OCI-LY1 (cell line): ENCODE measurements around the gene SAMD14.

Experiments
- H2AFZ ChIP-seq: fragments of 200-600 bp; sonication (generic), shearing (Covaris generic); 2 replicates; pipeline ENCODE4 v1.6.0; 2014; ENCODE audit warnings: antibody characterized with exemption, mild to moderate bottlenecking, low read length
- H3F3A ChIP-seq: fragments of 200-600 bp; sonication (generic), shearing (Covaris generic); 2 replicates; pipeline ENCODE4 v1.6.0; 2014; ENCODE audit warnings: mild to moderate bottlenecking, antibody characterized with exemption, low read length, moderate library complexity; ENCODE audit not compliant: insufficient read depth
- H3K27ac ChIP-seq: fragments of 200-600 bp; sonication (generic); 2 replicates; pipeline ENCODE4 v1.5.1; 2014; ENCODE audit warnings: low read length, mixed run types, mild to moderate bottlenecking, low read depth; ENCODE audit not compliant: poor library complexity, severe bottlenecking
- H3K27me3 ChIP-seq: fragments of 200-600 bp; sonication (generic); 2 replicates; pipeline ENCODE4 v1.6.0; 2014; ENCODE audit warnings: antibody characterized with exemption, mild to moderate bottlenecking, low read length, moderate library complexity; ENCODE audit not compliant: insufficient read depth
- H3K36me3 ChIP-seq: fragments of 200-600 bp; sonication (generic); 2 replicates; pipeline ENCODE4 v1.6.1; 2014; ENCODE audit warnings: mild to moderate bottlenecking, antibody characterized with exemption, low read length, moderate library complexity, mixed read lengths; ENCODE audit not compliant: insufficient read depth
- H3K4me1 ChIP-seq: fragments of 200-600 bp; sonication (generic); 2 replicates; pipeline ENCODE4 v1.5.1; 2014; ENCODE audit warnings: mild to moderate bottlenecking, low read length, moderate library complexity; ENCODE audit not compliant: insufficient read depth, severe bottlenecking
- H3K4me2 ChIP-seq: fragments of 200-600 bp; sonication (generic), shearing (Covaris generic); 2 replicates; pipeline ENCODE4 v1.6.1; 2014; ENCODE audit warnings: low read length
- H3K4me3 ChIP-seq: fragments of 200-600 bp; sonication (generic); 2 replicates; pipeline ENCODE4 v1.5.1; 2014; ENCODE audit warnings: low read length, low read depth, mild to moderate bottlenecking, mixed read lengths; ENCODE audit not compliant: poor library complexity, severe bottlenecking
- H3K79me2 ChIP-seq: fragments of 200-600 bp; shearing (Covaris generic); 2 replicates; pipeline ENCODE4 v1.6.1; 2016; ENCODE audit warnings: mixed run types, low read length, mixed read lengths; ENCODE audit not compliant: insufficient read depth
- H3K9ac ChIP-seq: fragments of 200-600 bp; sonication (generic), shearing (Covaris generic); 2 replicates; pipeline ENCODE4 v1.6.1; 2014; ENCODE audit warnings: mild to moderate bottlenecking, low read length, mixed read lengths
- H3K9me2 ChIP-seq: fragments of 200-600 bp; sonication (generic), shearing (Covaris generic); 2 replicates; pipeline ENCODE4 v1.6.1; 2014; ENCODE audit warnings: low read depth, mild to moderate bottlenecking, low read length, mixed read lengths
- H3K9me3 ChIP-seq: fragments of 200-600 bp; shearing (Covaris generic); 2 replicates; pipeline ENCODE4 v1.6.1; 2014; ENCODE audit warnings: low read length, mixed read lengths
- H4K20me1 ChIP-seq: fragments of 200-600 bp; sonication (generic), shearing (Covaris generic); 2 replicates; pipeline ENCODE4 v1.6.0; 2016; ENCODE audit warnings: mild to moderate bottlenecking, low read length; ENCODE audit not compliant: insufficient read depth
- EZH2 ChIP-seq: fragments of 200-600 bp; sonication (generic), shearing (Covaris generic); IDR thresholded peaks from 2 replicates; pipeline ENCODE4 v1.8.0; 2017; ENCODE audit warnings: borderline replicate concordance, mixed run types, mild to moderate bottlenecking, antibody characterized with exemption, low read length, moderate library complexity, mixed read lengths
- TF ChIP-seq, protein P1 (sequence below): fragments of 200-600 bp; sonication (generic), shearing (Covaris generic); IDR thresholded peaks from 2 replicates; pipeline ENCODE4 v1.5.1; 2017; ENCODE audit warnings: mild to moderate bottlenecking, antibody characterized with exemption, low read length, moderate library complexity, mixed read lengths

SAMD14 gene

DNA sequence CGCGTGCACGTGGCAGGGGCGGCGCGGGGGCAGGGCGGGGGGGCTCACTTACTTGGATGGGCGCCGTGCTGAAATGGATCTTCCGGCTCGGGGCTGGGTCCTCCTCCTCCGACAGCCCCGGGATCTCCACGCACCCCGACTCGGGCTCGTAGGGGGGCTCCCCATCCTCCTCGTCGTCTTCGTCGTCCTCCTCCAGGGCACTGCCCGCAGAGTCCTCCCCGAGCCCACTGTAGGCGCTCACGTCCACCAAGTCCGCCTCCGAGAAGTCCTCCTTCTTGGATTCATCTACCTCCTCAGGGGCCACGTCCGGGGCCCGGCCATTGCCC, 19.1 kb upstream of the SAMD14 start:
- Histone ChIP-seq H3F3A (no peaks in the 10 kb centered on the region), H2AFZ (no peak overlapping the region), H4K20me1 (no peaks in the 10 kb centered on the region), H3K9ac (peak overlapping the region; percentile 93), H3K4me2 (peak overlapping the region; percentile 69), H3K79me2 (no peaks in the 10 kb centered on the region), H3K36me3 (peaks cover 17% of the 10 kb centered on the region), H3K27ac (peak overlapping the region; percentile 70), H3K4me3 (peak overlapping the region; percentile 80), H3K27me3 (no peaks in the 10 kb centered on the region), H3K4me1 (peaks cover 35% of the 10 kb centered on the region), H3K9me2 (no peaks in the 10 kb centered on the region), H3K9me3 (no peaks in the 10 kb centered on the region)
- TF ChIP-seq EZH2 = no peak
- TF ChIP-seq, protein P1, sequence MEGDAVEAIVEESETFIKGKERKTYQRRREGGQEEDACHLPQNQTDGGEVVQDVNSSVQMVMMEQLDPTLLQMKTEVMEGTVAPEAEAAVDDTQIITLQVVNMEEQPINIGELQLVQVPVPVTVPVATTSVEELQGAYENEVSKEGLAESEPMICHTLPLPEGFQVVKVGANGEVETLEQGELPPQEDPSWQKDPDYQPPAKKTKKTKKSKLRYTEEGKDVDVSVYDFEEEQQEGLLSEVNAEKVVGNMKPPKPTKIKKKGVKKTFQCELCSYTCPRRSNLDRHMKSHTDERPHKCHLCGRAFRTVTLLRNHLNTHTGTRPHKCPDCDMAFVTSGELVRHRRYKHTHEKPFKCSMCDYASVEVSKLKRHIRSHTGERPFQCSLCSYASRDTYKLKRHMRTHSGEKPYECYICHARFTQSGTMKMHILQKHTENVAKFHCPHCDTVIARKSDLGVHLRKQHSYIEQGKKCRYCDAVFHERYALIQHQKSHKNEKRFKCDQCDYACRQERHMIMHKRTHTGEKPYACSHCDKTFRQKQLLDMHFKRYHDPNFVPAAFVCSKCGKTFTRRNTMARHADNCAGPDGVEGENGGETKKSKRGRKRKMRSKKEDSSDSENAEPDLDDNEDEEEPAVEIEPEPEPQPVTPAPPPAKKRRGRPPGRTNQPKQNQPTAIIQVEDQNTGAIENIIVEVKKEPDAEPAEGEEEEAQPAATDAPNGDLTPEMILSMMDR = no peak

- no peaks in the 10 kb centered on the region for H3K79me2 ChIP-seq
- peaks cover 35% of the 10 kb centered on the region for H3K4me1 ChIP-seq
- H3K4me2 ChIP-seq = peak overlapping the region; percentile 69
- no peaks in the 10 kb centered on the region for H4K20me1 ChIP-seq
- H3K27ac ChIP-seq = peak overlapping the region; percentile 66
- H3K36me3 ChIP-seq = peaks cover 23% of the 10 kb centered on the region
- H3K9me2 ChIP-seq = no peaks in the 10 kb centered on the region
- H3K9ac ChIP-seq = peak overlapping the region; percentile 93
- no peaks in the 10 kb centered on the region for H3F3A ChIP-seq
- no peaks in the 10 kb centered on the region for H3K27me3 ChIP-seq
- no peak for TF ChIP-seq EZH2
- TF ChIP-seq, protein P1 = no peak
- peak overlapping the region; percentile 80 for H3K4me3 ChIP-seq
- H3K9me3 ChIP-seq = no peaks in the 10 kb centered on the region
- no peak overlapping the region for H2AFZ ChIP-seq
These were observed 18.5 kb upstream of the SAMD14 start for GRCh38 chr17:50148226-50149090.

DNA sequence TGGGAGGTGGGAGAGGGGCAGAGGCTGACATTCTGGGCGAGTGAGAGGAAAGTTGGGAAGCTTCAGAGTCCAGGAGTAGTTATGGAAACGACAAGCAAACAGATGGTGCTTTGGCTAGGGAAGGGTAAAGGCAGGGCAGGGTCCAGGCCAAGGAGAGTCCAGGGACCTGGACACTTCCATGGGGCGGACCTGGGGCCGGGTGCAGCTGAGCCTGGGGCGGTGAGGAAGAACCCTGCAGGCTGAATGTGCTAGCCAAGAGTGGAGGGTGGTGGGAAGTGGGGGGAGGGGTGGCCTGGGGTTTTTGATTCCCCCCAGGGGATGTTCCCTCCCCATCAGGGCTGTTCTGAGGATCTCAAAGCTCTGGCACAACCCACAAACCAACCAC, 17.9 kb upstream of the SAMD14 start:
- H3K9ac ChIP-seq = peak overlapping the region; percentile 93
- H3K4me1 ChIP-seq = peaks cover 35% of the 10 kb centered on the region
- H2AFZ ChIP-seq = no peak overlapping the region
- peaks cover 29% of the 10 kb centered on the region for H3K36me3 ChIP-seq
- H3K4me3 ChIP-seq = peak overlapping the region; percentile 80
- H3K27ac ChIP-seq = peak overlapping the region; percentile 66
- no peak for TF ChIP-seq EZH2
- TF ChIP-seq, protein P1 = no peak
- no peaks in the 10 kb centered on the region for H4K20me1 ChIP-seq
- peak overlapping the region; percentile 69 for H3K4me2 ChIP-seq
- no peaks in the 10 kb centered on the region for H3K79me2 ChIP-seq
- H3F3A ChIP-seq = no peaks in the 10 kb centered on the region
- no peaks in the 10 kb centered on the region for H3K9me3 ChIP-seq
- no peaks in the 10 kb centered on the region for H3K9me2 ChIP-seq
- H3K27me3 ChIP-seq = no peaks in the 10 kb centered on the region
